HepG2 (cell line): ENCODE measurements around the gene RGS7. TPM values are rescaled to one million over a fixed set of nuclear protein-coding genes. Genes with fewer than 3 reads are reported as not detected.

Source experiments
- ATAC-seq: fragments of 200-7000 bp; cut with Tn5 transposase; 3 replicates; pipeline ENCODE4 v1.9.1; 2020; ENCODE audit warnings: mild to moderate bottlenecking, moderate library complexity
- BruUV-seq: library from RNA; stranded (reverse); fragments of 400-500 nt; replicated peaks from 2 replicates; lab custom pipeline; 2021; lab: Mats Ljungman, UMichigan
- CTCF ChIA-PET: fragments of 300-600 bp; formaldehyde crosslinking; extraction: SDS; loops from one replicate; lab custom pipeline; 2021; ENCODE audit warnings: low total read pairs, inconsistent platforms, low intra/inter-chr PET ratio; lab: Yijun Ruan, JAX
- POLR2A ChIA-PET: fragments of 350-600 bp; sonication (Branson Sonifier 250); formaldehyde crosslinking; loops from one replicate; lab custom pipeline; 2020; ENCODE audit warnings: antibody characterized with exemption, inconsistent platforms; lab: Yijun Ruan, JAX
- DNase-seq: peaks from one replicate; pipeline ENCODE4 v3.0.0-alpha.2; 2015; ENCODE audit warnings: low spot score
- FAIRE-seq: peaks from 3 replicates; lab custom pipeline; 2011; peaks lifted over from hg19 to GRCh38; lab: Jason Lieb, UNC
- H2AFZ ChIP-seq: one replicate; pipeline ENCODE4 v1.6.1; 2011; ENCODE audit warnings: low read length, inconsistent platforms
- H3K27ac ChIP-seq: fragments of 300-600 bp; 3 replicates; pipeline ENCODE4 v1.8.0; 2011; ENCODE audit warnings: mixed run types, mild to moderate bottlenecking, mixed read lengths, low read length, inconsistent platforms; ENCODE audit not compliant: insufficient read depth; ENCODE audit errors: extremely low read length
- H3K27me3 ChIP-seq, 2 experiments: fragments of 200-600 bp in 1 of 2; 2 replicates in 1 of 2; 3 replicates in 1 of 2; pipeline versions ENCODE4 v1.6.0 to v1.8.0; 2011; ENCODE audit warnings: low read length in 2 of 2, mild to moderate bottlenecking in 2 of 2, moderate library complexity in 2 of 2, inconsistent platforms in 1 of 2; ENCODE audit not compliant: insufficient read depth in 2 of 2, control insufficient read depth in 1 of 2
- H3K36me3 ChIP-seq, 2 experiments: fragments of 200-600 bp in 1 of 2; replicated peaks in 1 of 2; 2 replicates in 1 of 2; 3 replicates in 1 of 2; pipeline versions ENCODE4 v1.5.1 to v1.8.0; 2011; ENCODE audit warnings: low read length in 2 of 2, inconsistent platforms in 1 of 2; ENCODE audit not compliant: insufficient read depth in 2 of 2, control insufficient read depth in 1 of 2
- H3K4me1 ChIP-seq: 2 replicates; pipeline ENCODE4 v1.5.1; 2012; ENCODE audit warnings: low read length, inconsistent platforms; ENCODE audit not compliant: insufficient read depth
- H3K4me2 ChIP-seq: 2 replicates; pipeline ENCODE4 v1.6.0; 2011; ENCODE audit warnings: low read depth, low read length, inconsistent platforms
- H3K4me3 ChIP-seq, 3 experiments: fragments of 200-600 bp in 1 of 3; sonication (generic), shearing (Covaris generic) in 1 of 3; replicated peaks in 1 of 3; 2 replicates each; pipeline ENCODE4 v1.5.1; 2011 to 2016; ENCODE audit warnings: low read length in 3 of 3, inconsistent platforms in 2 of 3, low read depth in 2 of 3, mild to moderate bottlenecking in 2 of 3, control low read depth in 1 of 3, mixed read lengths in 1 of 3; ENCODE audit not compliant: insufficient read depth in 1 of 3
- H3K79me2 ChIP-seq: one replicate; pipeline ENCODE4 v1.6.1; 2011; ENCODE audit warnings: low read length, inconsistent platforms; ENCODE audit not compliant: insufficient read depth
- H3K9ac ChIP-seq: 2 replicates; pipeline ENCODE4 v1.6.0; 2011; ENCODE audit warnings: mild to moderate bottlenecking, low read depth, low read length, inconsistent platforms; ENCODE audit not compliant: insufficient read depth
- H3K9me3 ChIP-seq: 2 replicates; pipeline ENCODE4 v1.5.1; 2012; ENCODE audit warnings: mild to moderate bottlenecking, low read length
- H4K20me1 ChIP-seq: 2 replicates; pipeline ENCODE4 v1.6.0; 2011; ENCODE audit warnings: inconsistent platforms, mild to moderate bottlenecking, low read length, moderate library complexity; ENCODE audit not compliant: insufficient read depth
- CCDC6 ChIP-seq: sonication (generic); formaldehyde crosslinking; IDR thresholded peaks from 2 replicates; pipeline ENCODE4 v1.8.1; 2022; ENCODE audit warnings: mild to moderate bottlenecking, missing genetic modification reagents, moderate library complexity
- CERS6 ChIP-seq: sonication (generic); formaldehyde crosslinking; IDR thresholded peaks from 2 replicates; pipeline ENCODE4 v1.5.0; 2020; ENCODE audit warnings: missing genetic modification reagents
- FOXA1 ChIP-seq, 2 experiments: fragments of 450-650 bp in 1 of 2; sonication (generic) in 1 of 2; formaldehyde crosslinking in 1 of 2; IDR thresholded peaks; 2 replicates each; pipeline versions ENCODE4 v1.4.0 to v1.6.1; 2016 to 2020; ENCODE audit warnings: missing genetic modification reagents in 1 of 2
- GLI4 ChIP-seq: sonication (generic); formaldehyde crosslinking; IDR thresholded peaks from 2 replicates; pipeline ENCODE4 v1.5.1; 2020; ENCODE audit warnings: missing genetic modification reagents, mild to moderate bottlenecking, moderate library complexity, borderline replicate concordance
- GPN1 ChIP-seq: sonication (generic); formaldehyde crosslinking; IDR thresholded peaks from 2 replicates; pipeline ENCODE4 v1.5.1; 2020; ENCODE audit warnings: missing genetic modification reagents, borderline replicate concordance
- KMT2B ChIP-seq: IDR thresholded peaks from 2 replicates; pipeline ENCODE4 v1.6.1; 2016; ENCODE audit warnings: missing genetic modification reagents, missing compliant biosample characterization
- MAFF ChIP-seq: IDR thresholded peaks from 2 replicates; pipeline ENCODE4 v1.6.1; 2011; ENCODE audit warnings: low read depth, low read length, improper control_type of control experiment
- PBX3 ChIP-seq: sonication (generic); formaldehyde crosslinking; IDR thresholded peaks from 2 replicates; pipeline ENCODE4 v1.8.1; 2023; ENCODE audit warnings: missing genetic modification reagents, inconsistent platforms, borderline replicate concordance
- PHF20 ChIP-seq: sonication (generic); formaldehyde crosslinking; IDR thresholded peaks from 2 replicates; pipeline ENCODE4 v1.5.0; 2020; ENCODE audit warnings: mild to moderate bottlenecking, missing genetic modification reagents
- RFX5 ChIP-seq: IDR thresholded peaks from 2 replicates; pipeline ENCODE4 v1.6.1; 2011; ENCODE audit warnings: low read depth, low read length, improper control_type of control experiment
- ZFYVE20 ChIP-seq: sonication (generic); formaldehyde crosslinking; IDR thresholded peaks from 2 replicates; pipeline ENCODE4 v1.8.0; 2023; ENCODE audit warnings: low read depth, mild to moderate bottlenecking, moderate library complexity, missing genetic modification reagents, borderline replicate concordance
- ZGPAT ChIP-seq: IDR thresholded peaks from 2 replicates; pipeline ENCODE4 v1.6.1; 2016; ENCODE audit warnings: mild to moderate bottlenecking
- ZNF326 ChIP-seq: sonication (generic); formaldehyde crosslinking; IDR thresholded peaks from 2 replicates; pipeline ENCODE4 v1.4.0; 2020; ENCODE audit warnings: missing genetic modification reagents, borderline replicate concordance
- ZNF576 ChIP-seq: sonication (generic); formaldehyde crosslinking; IDR thresholded peaks from 2 replicates; pipeline ENCODE4 v1.4.0; 2020; ENCODE audit warnings: mild to moderate bottlenecking, missing genetic modification reagents
- ZNF724P ChIP-seq: sonication (generic); formaldehyde crosslinking; IDR thresholded peaks from 2 replicates; pipeline ENCODE4 v1.8.0; 2022; ENCODE audit warnings: missing genetic modification reagents, borderline replicate concordance
- WGBS: methylation state at CpG from one replicate; pipeline ENCODE4 v1.1.6; 2017; ENCODE audit warnings: low lambda C conversion rate; 5-methylcytosine and 5-hydroxymethylcytosine counted together
- in situ Hi-C: cut with HindIII; loops from 2 replicates; pipeline ENCODE4 v1.10.0; 2017; ENCODE audit warnings: low pct_unique_long_range_greater_than_20kb; ENCODE audit not compliant: extremely low pct_ligation_motif_present
- intact Hi-C: fragments of 100-400 bp; cut with micrococcal nuclease; formaldehyde crosslinking; loops from one replicate; pipeline ENCODE4 v1.10.0; 2022; ENCODE audit not compliant: unreplicated experiment
- polyA plus RNA-seq, 8 experiments: library from polyadenylated mRNA; depleted of rRNA in 3 of 8; stranded (reverse) in 7 of 8; unstranded in 1 of 8; fragments of >200 nt; fragmentation: Illumina TruSeq in 4 of 8; extraction: Trizol in 4 of 8; gene quantifications; 2 replicates each; pipeline versions ENCODE4 v1.2.1 to v1.2.3, GENCODE V29; 2011 to 2016; ENCODE audit warnings: low read depth in 4 of 8, missing spikeins in 1 of 8, mixed read lengths in 1 of 8; ENCODE audit not compliant: insufficient read depth in 1 of 8
- total RNA-seq, 5 experiments: library from RNA; depleted of rRNA; stranded (reverse); fragments of >200 nt; fragmentation: Illumina TruSeq; extraction: Trizol; gene quantifications; 2 replicates each; pipeline ENCODE4 v1.2.3, GENCODE V29; 2016; ENCODE audit warnings: low read depth in 1 of 5

RGS7 gene
- total and polyA plus RNA-seq, 2 of the 13 experiments (the other 11 are each of a cell fraction or from before 2014, with no cell fraction given) = not detected

- intact Hi-C loops (no loop called here), in situ Hi-C loops (no loop called here)
- H4K20me1 ChIP-seq = no peaks in the 10 kb centered on the region
- DNase-seq (no peak), FAIRE-seq (no peak), ATAC-seq (no peak)
- no peak overlapping the region for H2AFZ ChIP-seq
- H3K79me2 ChIP-seq = no peaks in the 10 kb centered on the region
- no peaks in the 10 kb centered on the region for H3K9me3 ChIP-seq
- CTCF ChIA-PET = no interaction called here
- no peaks in the 10 kb centered on the region; a peak in 2 of 5 replicates for H3K27me3 ChIP-seq
- POLR2A ChIA-PET = no interaction called here
- H3K27ac ChIP-seq = no peak overlapping the region
- TF ChIP-seq GPN1 (CRISPR knock-in tag) = no peak
- TF ChIP-seq ZNF724P (CRISPR knock-in tag) = no peak
- TF ChIP-seq ZFYVE20 (CRISPR knock-in tag) = no peak
- TF ChIP-seq ZNF576 (CRISPR knock-in tag) = no peak
- no peak for TF ChIP-seq RFX5
- no peak overlapping the region for H3K9ac ChIP-seq
- no TSS peak for BruUV-seq
- H3K36me3 ChIP-seq = no peaks in the 10 kb centered on the region
- H3K4me2 ChIP-seq = no peak overlapping the region
- WGBS = 6% methylated on average over 5 of the region's 5 CpGs
- H3K4me1 ChIP-seq = no peaks in the 10 kb centered on the region
- H3K4me3 ChIP-seq = no peak overlapping the region
These were observed 243.4 kb downstream of the RGS7 start for GRCh38 chr1:241113557-241113956.

- in situ Hi-C loops (no loop called here), intact Hi-C loops (no loop called here)
- DNase-seq (no peak), ATAC-seq (no peak), FAIRE-seq (no peak)
- H3K4me1 ChIP-seq = no peaks in the 10 kb centered on the region
- ChIA-PET CTCF (no interaction called here), POLR2A (no interaction called here)
- no peaks in the 10 kb centered on the region; a peak in 2 of 5 replicates for H3K27me3 ChIP-seq
- no TSS peak for BruUV-seq
- no peak overlapping the region for H2AFZ ChIP-seq
- no peak overlapping the region for H3K9ac ChIP-seq
- WGBS = 16% methylated on average over 7 of the region's 7 CpGs
- H3K27ac ChIP-seq = no peak overlapping the region
- H3K36me3 ChIP-seq = no peaks in the 10 kb centered on the region
- no peaks in the 10 kb centered on the region for H4K20me1 ChIP-seq
- H3K4me2 ChIP-seq = no peak overlapping the region
- no peaks in the 10 kb centered on the region for H3K79me2 ChIP-seq
- no peaks in the 10 kb centered on the region for H3K9me3 ChIP-seq
- H3K4me3 ChIP-seq = no peak overlapping the region
- no peak for TF ChIP-seq MAFF
- no peak for TF ChIP-seq CERS6
- TF ChIP-seq ZNF326 = no peak
- TF ChIP-seq RFX5 = no peak
- TF ChIP-seq GLI4 (CRISPR knock-in tag) = no peak
- TF ChIP-seq PHF20 = no peak
- no peak for TF ChIP-seq KMT2B (CRISPR knock-in tag)
- no peak for TF ChIP-seq CCDC6 (CRISPR knock-in tag)
- no peak for TF ChIP-seq FOXA1 (IDR thresholded peaks at IDR 0.05)
- TF ChIP-seq FOXA1 (CRISPR knock-in tag; IDR thresholded peaks at IDR 0.05) = no peak
- TF ChIP-seq PBX3 (CRISPR knock-in tag) = no peak
- no peak for TF ChIP-seq ZGPAT
These were observed 248.0 kb downstream of the RGS7 start for GRCh38 chr1:241109039-241109438.
